ENCODE measurements around the gene IFNGR2. TPM values are rescaled to one million over a fixed set of nuclear protein-coding genes. Genes with fewer than 3 reads are reported as not detected.

Gene IFNGR2
- total RNA-seq, 1 donor from 2014 or later, result 34.6 TPM

DNA sequence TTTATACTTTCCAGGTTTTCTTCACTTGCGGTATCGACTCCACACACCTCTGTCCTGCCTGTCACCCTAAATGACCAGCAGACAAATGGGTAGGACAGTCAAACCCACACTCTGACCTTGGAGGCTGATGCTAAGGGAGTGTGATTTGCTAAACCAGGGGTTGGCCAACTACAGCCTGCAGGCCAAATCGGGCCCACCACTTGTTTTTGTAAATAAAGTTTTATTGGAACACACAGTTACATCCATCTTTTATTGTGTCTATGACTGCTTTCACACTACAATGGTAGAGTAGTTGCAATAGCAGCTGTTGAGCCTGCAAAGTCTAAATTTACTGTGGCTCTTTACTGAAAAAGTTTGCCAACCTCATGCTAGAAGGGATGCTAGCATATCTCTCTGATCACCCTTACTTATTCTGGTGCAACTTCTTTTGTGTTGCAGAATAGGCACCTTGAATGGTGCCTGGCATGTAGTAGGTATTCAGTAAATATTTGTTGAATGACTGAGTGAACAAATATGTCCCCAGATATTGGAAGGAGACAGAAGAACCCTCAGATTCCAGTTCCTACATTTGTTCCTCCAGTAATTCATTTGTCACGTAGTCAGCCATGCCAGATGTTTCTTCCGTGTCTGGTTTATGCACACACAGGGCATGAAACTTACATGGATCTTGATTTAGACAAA is 18.6 kb downstream of the IFNGR2 start:
- H3K27me3 ChIP-seq (ENCODE audit: low read depth), result no peaks in the 10 kb centered on the region
- H3K4me3 ChIP-seq, result no peak overlapping the region
- no peak overlapping the region for H3K27ac ChIP-seq (replicated peaks)
- DNase-seq, result no peak
- no peak for TF ChIP-seq CTCF (IDR thresholded peaks at IDR 0.05; ENCODE audit: borderline replicate concordance)
- peaks cover 26% of the 10 kb centered on the region for H3K4me1 ChIP-seq
- peaks cover 71% of the 10 kb centered on the region for H3K36me3 ChIP-seq
- intact Hi-C loops (cut with micrococcal nuclease), result no loop called here
- no peaks in the 10 kb centered on the region for H3K9me3 ChIP-seq (replicated peaks)

DNA sequence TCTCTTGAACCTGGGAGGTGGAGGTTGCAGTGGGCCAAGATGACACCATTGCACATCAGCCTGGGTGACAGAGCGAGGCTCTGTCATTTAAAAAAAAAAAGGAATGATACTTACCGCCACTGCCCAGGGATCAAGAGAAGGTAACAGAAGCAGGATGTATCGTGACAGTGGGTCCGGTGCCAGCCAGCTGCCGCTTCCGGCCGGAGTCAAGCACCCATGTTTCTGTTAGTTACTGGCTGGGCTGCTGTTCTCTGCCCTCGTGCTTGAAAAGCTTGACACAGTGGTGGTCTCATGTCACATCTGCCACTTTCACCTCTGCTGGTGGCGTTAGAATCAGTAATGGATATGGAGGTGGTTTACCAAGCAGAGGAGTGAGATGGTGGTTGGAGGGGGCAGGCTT is 21.0 kb downstream of the IFNGR2 start:
- intact Hi-C loops (cut with micrococcal nuclease), result no loop called here
- no peaks in the 10 kb centered on the region for H3K9me3 ChIP-seq (replicated peaks)
- no peaks in the 10 kb centered on the region for H3K27me3 ChIP-seq (ENCODE audit: low read depth)
- peaks cover 13% of the 10 kb centered on the region for H3K4me1 ChIP-seq
- TF ChIP-seq CTCF (IDR thresholded peaks at IDR 0.05; ENCODE audit: borderline replicate concordance), result no peak
- H3K4me3 ChIP-seq, result no peak overlapping the region
- H3K36me3 ChIP-seq, result peaks cover 82% of the 10 kb centered on the region
- H3K27ac ChIP-seq (replicated peaks), result no peak overlapping the region
- no peak for DNase-seq

GRCh38 chr21:33425825-33426224 is 22.6 kb downstream of the IFNGR2 start:
- no peak overlapping the region for H3K27ac ChIP-seq (replicated peaks)
- H3K4me1 ChIP-seq, result no peaks in the 10 kb centered on the region
- H3K27me3 ChIP-seq (ENCODE audit: low read depth), result no peaks in the 10 kb centered on the region
- peaks cover 97% of the 10 kb centered on the region for H3K36me3 ChIP-seq
- H3K4me3 ChIP-seq, result no peak overlapping the region
- DNase-seq, result no peak
- intact Hi-C loops (cut with micrococcal nuclease), result no loop called here
- TF ChIP-seq CTCF (IDR thresholded peaks at IDR 0.05; ENCODE audit: borderline replicate concordance), result no peak
- H3K9me3 ChIP-seq (replicated peaks), result no peaks in the 10 kb centered on the region

GRCh38 chr21:33427051-33427450 is 23.8 kb downstream of the IFNGR2 start:
- intact Hi-C loops (cut with micrococcal nuclease), result no loop called here
- Histone ChIP-seq H3K27ac (replicated peaks) (no peak overlapping the region), H3K4me3 (no peak overlapping the region), H3K9me3 (replicated peaks) (no peaks in the 10 kb centered on the region), H3K27me3 (ENCODE audit: low read depth) (no peaks in the 10 kb centered on the region), H3K36me3 (peaks cover 97% of the 10 kb centered on the region), H3K4me1 (no peaks in the 10 kb centered on the region)
- no peak for DNase-seq
- TF ChIP-seq CTCF (IDR thresholded peaks at IDR 0.05; ENCODE audit: borderline replicate concordance), result no peak

GRCh38 chr21:33428669-33429068 is 25.5 kb downstream of the IFNGR2 start:
- Histone ChIP-seq H3K4me3 (no peak overlapping the region), H3K27ac (replicated peaks) (no peak overlapping the region), H3K27me3 (ENCODE audit: low read depth) (no peaks in the 10 kb centered on the region), H3K4me1 (peaks cover 1% of the 10 kb centered on the region), H3K9me3 (replicated peaks) (no peaks in the 10 kb centered on the region), H3K36me3 (peaks cover 98% of the 10 kb centered on the region)
- DNase-seq, result no peak
- intact Hi-C loops (cut with micrococcal nuclease), result no loop called here
- TF ChIP-seq CTCF (IDR thresholded peaks at IDR 0.05; ENCODE audit: borderline replicate concordance), result no peak

Data from left ventricle myocardium inferior (tissue), 1 donor.